Neural cell (in vitro differentiated cells): ENCODE measurements around the gene NARS2.

Experiments used
- CTCF ChIP-seq: fragments of 450-650 bp; IDR thresholded peaks from 2 replicates; pipeline ENCODE4 v1.5.1; 2014; ENCODE audit warnings: antibody characterized with exemption, mild to moderate bottlenecking, moderate library complexity; ENCODE audit not compliant: poor library complexity, severe bottlenecking
- EZH2 ChIP-seq: fragments of 200-600, 300-800 bp; shearing (Covaris generic), sonication (generic); IDR thresholded peaks from 2 replicates; pipeline ENCODE4 v1.6.1; 2014; ENCODE audit warnings: antibody characterized with exemption, low read length, borderline replicate concordance, mild to moderate bottlenecking; ENCODE audit not compliant: insufficient read depth, poor library complexity, severe bottlenecking
- POLR2AphosphoS5 ChIP-seq: IDR thresholded peaks from 2 replicates; pipeline ENCODE4 v1.6.1; 2012
- TAF1 ChIP-seq: IDR thresholded peaks from 2 replicates; pipeline ENCODE4 v1.6.1; 2012; ENCODE audit warnings: low read depth
- TF ChIP-seq, protein P1 (sequence below): IDR thresholded peaks from 2 replicates; pipeline ENCODE4 v1.6.1; 2012; ENCODE audit warnings: borderline replicate concordance

- TF ChIP-seq, protein P1, sequence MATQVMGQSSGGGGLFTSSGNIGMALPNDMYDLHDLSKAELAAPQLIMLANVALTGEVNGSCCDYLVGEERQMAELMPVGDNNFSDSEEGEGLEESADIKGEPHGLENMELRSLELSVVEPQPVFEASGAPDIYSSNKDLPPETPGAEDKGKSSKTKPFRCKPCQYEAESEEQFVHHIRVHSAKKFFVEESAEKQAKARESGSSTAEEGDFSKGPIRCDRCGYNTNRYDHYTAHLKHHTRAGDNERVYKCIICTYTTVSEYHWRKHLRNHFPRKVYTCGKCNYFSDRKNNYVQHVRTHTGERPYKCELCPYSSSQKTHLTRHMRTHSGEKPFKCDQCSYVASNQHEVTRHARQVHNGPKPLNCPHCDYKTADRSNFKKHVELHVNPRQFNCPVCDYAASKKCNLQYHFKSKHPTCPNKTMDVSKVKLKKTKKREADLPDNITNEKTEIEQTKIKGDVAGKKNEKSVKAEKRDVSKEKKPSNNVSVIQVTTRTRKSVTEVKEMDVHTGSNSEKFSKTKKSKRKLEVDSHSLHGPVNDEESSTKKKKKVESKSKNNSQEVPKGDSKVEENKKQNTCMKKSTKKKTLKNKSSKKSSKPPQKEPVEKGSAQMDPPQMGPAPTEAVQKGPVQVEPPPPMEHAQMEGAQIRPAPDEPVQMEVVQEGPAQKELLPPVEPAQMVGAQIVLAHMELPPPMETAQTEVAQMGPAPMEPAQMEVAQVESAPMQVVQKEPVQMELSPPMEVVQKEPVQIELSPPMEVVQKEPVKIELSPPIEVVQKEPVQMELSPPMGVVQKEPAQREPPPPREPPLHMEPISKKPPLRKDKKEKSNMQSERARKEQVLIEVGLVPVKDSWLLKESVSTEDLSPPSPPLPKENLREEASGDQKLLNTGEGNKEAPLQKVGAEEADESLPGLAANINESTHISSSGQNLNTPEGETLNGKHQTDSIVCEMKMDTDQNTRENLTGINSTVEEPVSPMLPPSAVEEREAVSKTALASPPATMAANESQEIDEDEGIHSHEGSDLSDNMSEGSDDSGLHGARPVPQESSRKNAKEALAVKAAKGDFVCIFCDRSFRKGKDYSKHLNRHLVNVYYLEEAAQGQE: no peak
- TF ChIP-seq CTCF (no peak), POLR2AphosphoS5 (no peak), TAF1 (no peak), EZH2 (no peak)
Observed at GRCh38 chr11:78497293-78497692, 77.4 kb downstream of the NARS2 start.
